Panc1 (cell line): ENCODE measurements around the gene THSD8. TPM values are rescaled to one million over a fixed set of nuclear protein-coding genes. Genes with fewer than 3 reads are reported as not detected.

Source experiments
- ATAC-seq: fragments of 200-7000 bp; cut with Tn5 transposase; 2 replicates; pipeline ENCODE4 v1.9.1; 2020; ENCODE audit warnings: mild to moderate bottlenecking, moderate library complexity
- BruUV-seq: library from RNA; stranded (reverse); fragments of 400-500 nt; replicated peaks from 2 replicates; lab custom pipeline; 2021; lab: Mats Ljungman, UMichigan
- CTCF ChIA-PET: fragments of 300-600 bp; sonication (Branson Sonifier 250); formaldehyde crosslinking; loops from one replicate; lab custom pipeline; 2022; ENCODE audit warnings: antibody characterized with exemption; lab: Charles Lee
- POLR2A ChIA-PET: fragments of 300-600 bp; sonication (Branson Sonifier 250); formaldehyde crosslinking; loops from one replicate; lab custom pipeline; 2022; ENCODE audit warnings: antibody characterized with exemption; lab: Charles Lee
- DNase-seq: peaks from one replicate; pipeline ENCODE4 v3.0.0-alpha.2; 2010; ENCODE audit warnings: low read depth, low spot score
- H3K27ac ChIP-seq: 2 replicates; pipeline ENCODE4 v1.5.1; 2011; ENCODE audit warnings: mild to moderate bottlenecking, low read length, inconsistent platforms
- H3K27me3 ChIP-seq: fragments of 200-500 bp; sonication (Bioruptor generic); 2 replicates; pipeline ENCODE4 v1.6.0; 2014; ENCODE audit warnings: low read length, inconsistent platforms; ENCODE audit not compliant: control insufficient read depth, insufficient read depth
- H3K36me3 ChIP-seq: fragments of 200-500 bp; sonication (Bioruptor generic); 2 replicates; pipeline ENCODE4 v1.5.1; 2014; ENCODE audit warnings: inconsistent platforms, mild to moderate bottlenecking, low read length, moderate library complexity; ENCODE audit not compliant: control insufficient read depth, insufficient read depth
- H3K4me1 ChIP-seq: 2 replicates; pipeline ENCODE4 v1.5.1; 2011; ENCODE audit warnings: inconsistent platforms, mild to moderate bottlenecking, low read length, moderate library complexity; ENCODE audit not compliant: control insufficient read depth, insufficient read depth
- H3K4me3 ChIP-seq, 2 experiments: 2 replicates each; pipeline ENCODE4 v1.5.1; 2011 to 2012; ENCODE audit warnings: low read depth in 2 of 2, low read length in 2 of 2, mild to moderate bottlenecking in 2 of 2, inconsistent platforms in 1 of 2, moderate library complexity in 1 of 2
- H3K9me3 ChIP-seq: fragments of 200-500 bp; sonication (Bioruptor generic); 2 replicates; pipeline ENCODE4 v1.5.1; 2014; ENCODE audit warnings: low read depth, mild to moderate bottlenecking, inconsistent platforms, low read length, moderate library complexity; ENCODE audit not compliant: control insufficient read depth, insufficient read depth
- CTCF ChIP-seq: fragments of 450-650 bp; IDR thresholded peaks from 2 replicates; pipeline ENCODE4 v1.5.1; 2017; ENCODE audit warnings: mild to moderate bottlenecking
- POLR2AphosphoS5 ChIP-seq: IDR thresholded peaks from 2 replicates; pipeline ENCODE4 v1.6.1; 2012; ENCODE audit warnings: mild to moderate bottlenecking, low read depth, low read length, moderate library complexity
- REST ChIP-seq, 2 experiments: IDR thresholded peaks; 2 replicates each; pipeline ENCODE4 v1.6.1; 2011 to 2012; ENCODE audit warnings: low read depth in 2 of 2, control low read depth in 1 of 2, low read length in 1 of 2, mild to moderate bottlenecking in 1 of 2, moderate library complexity in 1 of 2; ENCODE audit not compliant: insufficient read depth in 1 of 2
- SIN3A ChIP-seq: IDR thresholded peaks from 2 replicates; pipeline ENCODE4 v1.6.1; 2012; ENCODE audit warnings: low read depth, mild to moderate bottlenecking, low read length, moderate library complexity, borderline replicate concordance; ENCODE audit not compliant: insufficient read depth
- TCF7L2 ChIP-seq: IDR thresholded peaks from 2 replicates; pipeline ENCODE4 v1.6.1; 2011; ENCODE audit warnings: mild to moderate bottlenecking, low read depth, low read length, inconsistent platforms
- in situ Hi-C: cut with HindIII; loops from 2 replicates; pipeline ENCODE4 v1.10.0; 2016; ENCODE audit warnings: low sequenced_read_pairs, low pct_unique_long_range_greater_than_20kb
- intact Hi-C: fragments of 100-400 bp; cut with micrococcal nuclease; formaldehyde crosslinking; loops from one replicate; pipeline ENCODE4 v1.10.0; 2022; ENCODE audit not compliant: unreplicated experiment
- total RNA-seq: library from RNA; stranded (reverse); gene quantifications from one replicate; pipeline ENCODE4 v1.2.1, GENCODE V29; 2021; ENCODE audit not compliant: unreplicated experiment

The THSD8 gene
- total RNA-seq, 1 experiment from 2014 or later, result 24.8 TPM

- Histone ChIP-seq H3K27me3 (no peaks in the 10 kb centered on the region), H3K27ac (no peak overlapping the region), H3K36me3 (no peaks in the 10 kb centered on the region; the same call in 1 of the 2 replicates), H3K9me3 (no peaks in the 10 kb centered on the region), H3K4me3 (no peak overlapping the region), H3K4me1 (no peaks in the 10 kb centered on the region)
- ATAC-seq, result no peak
- DNase-seq, result no peak
- CTCF ChIA-PET, result no interaction called here
- TF ChIP-seq SIN3A (no peak), REST (IDR thresholded peaks at IDR 0.05; ENCODE audit: insufficient read depth in 1 of 2, low read depth in 2 of 2, low read length in 1 of 2) (no peak), CTCF (no peak), POLR2AphosphoS5 (no peak), TCF7L2 (no peak)
- BruUV-seq, result no TSS peak
- intact Hi-C loops (no loop called here), in situ Hi-C loops (no loop called here)
- POLR2A ChIA-PET, result interaction anchor here (0.5 kb wide), 1 partner anchor 399 kb away, joined by 7 read pairs; no protein-coding TSS in a partner anchor
Observed at GRCh38 chr19:12843328-12843727, 41.5 kb downstream of the THSD8 start.

- POLR2A ChIA-PET, result interaction anchor here (0.5 kb wide), 1 partner anchor 400 kb away, joined by 7 read pairs; no protein-coding TSS in a partner anchor
- BruUV-seq, result no TSS peak
Observed at GRCh38 chr19:12843999-12844732, 42.3 kb downstream of the THSD8 start.

More at GRCh38 chr19:12843999-12844732, 42.3 kb downstream of the THSD8 start:
- no peaks in the 10 kb centered on the region for H3K36me3 ChIP-seq
- CTCF ChIA-PET, result no interaction called here
- H3K4me3 ChIP-seq, result no peak overlapping the region
- no peaks in the 10 kb centered on the region for H3K9me3 ChIP-seq
- no peaks in the 10 kb centered on the region for H3K27me3 ChIP-seq
- no peak for DNase-seq
- H3K4me1 ChIP-seq, result no peaks in the 10 kb centered on the region
- H3K27ac ChIP-seq, result no peak overlapping the region
- intact Hi-C loops, result no loop called here
- TF ChIP-seq SIN3A (no peak), TCF7L2 (no peak), POLR2AphosphoS5 (no peak), REST (IDR thresholded peaks at IDR 0.05; ENCODE audit: insufficient read depth in 1 of 2, low read depth in 2 of 2, low read length in 1 of 2) (no peak), CTCF (no peak)
- ATAC-seq, result no peak
- in situ Hi-C loops, result no loop called here
